Measurements from ENCODE around the gene PRPS1L1. TPM values are rescaled to one million over a fixed set of nuclear protein-coding genes. Genes with fewer than 3 reads are reported as not detected.

Gene PRPS1L1
- total RNA-seq, 1 donor from 2014 or later: not detected

- no peak for DNase-seq (ENCODE audit: low read depth)
- TF ChIP-seq, protein P1, sequence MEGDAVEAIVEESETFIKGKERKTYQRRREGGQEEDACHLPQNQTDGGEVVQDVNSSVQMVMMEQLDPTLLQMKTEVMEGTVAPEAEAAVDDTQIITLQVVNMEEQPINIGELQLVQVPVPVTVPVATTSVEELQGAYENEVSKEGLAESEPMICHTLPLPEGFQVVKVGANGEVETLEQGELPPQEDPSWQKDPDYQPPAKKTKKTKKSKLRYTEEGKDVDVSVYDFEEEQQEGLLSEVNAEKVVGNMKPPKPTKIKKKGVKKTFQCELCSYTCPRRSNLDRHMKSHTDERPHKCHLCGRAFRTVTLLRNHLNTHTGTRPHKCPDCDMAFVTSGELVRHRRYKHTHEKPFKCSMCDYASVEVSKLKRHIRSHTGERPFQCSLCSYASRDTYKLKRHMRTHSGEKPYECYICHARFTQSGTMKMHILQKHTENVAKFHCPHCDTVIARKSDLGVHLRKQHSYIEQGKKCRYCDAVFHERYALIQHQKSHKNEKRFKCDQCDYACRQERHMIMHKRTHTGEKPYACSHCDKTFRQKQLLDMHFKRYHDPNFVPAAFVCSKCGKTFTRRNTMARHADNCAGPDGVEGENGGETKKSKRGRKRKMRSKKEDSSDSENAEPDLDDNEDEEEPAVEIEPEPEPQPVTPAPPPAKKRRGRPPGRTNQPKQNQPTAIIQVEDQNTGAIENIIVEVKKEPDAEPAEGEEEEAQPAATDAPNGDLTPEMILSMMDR (IDR thresholded peaks at IDR 0.05; ENCODE audit: insufficient read depth, low read length, poor library complexity, severe bottlenecking): no peak
- no peaks in the 10 kb centered on the region for H3K36me3 ChIP-seq (ENCODE audit: control insufficient read depth, insufficient read depth, low read length)
- no peaks in the 10 kb centered on the region for H3K27me3 ChIP-seq (ENCODE audit: control insufficient read depth, insufficient read depth, low read length)
- H3K4me3 ChIP-seq (ENCODE audit: low read depth, low read length): no peak overlapping the region
Observed at GRCh38 chr7:17994079-17994850, 33.4 kb downstream of the PRPS1L1 start.

- Histone ChIP-seq H3K36me3 (ENCODE audit: control insufficient read depth, insufficient read depth, low read length) (no peaks in the 10 kb centered on the region), H3K4me3 (ENCODE audit: low read depth, low read length) (no peak overlapping the region), H3K27me3 (ENCODE audit: control insufficient read depth, insufficient read depth, low read length) (no peaks in the 10 kb centered on the region)
- TF ChIP-seq, protein P1 (IDR thresholded peaks at IDR 0.05; ENCODE audit: insufficient read depth, low read length, poor library complexity, severe bottlenecking): no peak
- DNase-seq (ENCODE audit: low read depth): no peak
Observed at GRCh38 chr7:17991866-17992648, 35.6 kb downstream of the PRPS1L1 start.

- H3K36me3 ChIP-seq (ENCODE audit: control insufficient read depth, insufficient read depth, low read length): no peaks in the 10 kb centered on the region
- DNase-seq (ENCODE audit: low read depth): no peak
- TF ChIP-seq, protein P1 (IDR thresholded peaks at IDR 0.05; ENCODE audit: insufficient read depth, low read length, poor library complexity, severe bottlenecking): no peak
Observed at GRCh38 chr7:17990761-17991160, 36.9 kb downstream of the PRPS1L1 start.

DNA sequence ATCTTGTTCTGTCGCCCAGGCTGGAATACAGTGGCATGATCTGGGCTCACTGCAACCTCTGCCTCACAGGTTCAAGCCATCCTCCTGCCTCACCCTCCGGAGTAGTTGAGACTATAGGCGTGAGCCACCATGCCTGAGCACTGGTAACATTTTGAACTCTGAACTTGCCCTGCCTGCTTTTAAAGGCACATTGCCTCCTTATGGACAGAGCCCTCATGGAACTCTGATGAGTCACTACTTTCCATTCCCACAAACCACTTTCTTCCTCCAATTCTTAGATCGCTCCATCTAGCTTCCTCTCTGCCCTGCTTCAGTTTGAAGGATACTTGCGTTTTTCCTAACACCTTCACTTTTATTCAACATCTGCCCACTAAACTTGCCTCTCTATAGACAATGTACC, 38.1 kb downstream of the PRPS1L1 start:
- no peak for DNase-seq (ENCODE audit: low read depth)

More at GRCh38 chr7:17990761-17991160, 36.9 kb downstream of the PRPS1L1 start:
- Histone ChIP-seq H3K4me3 (ENCODE audit: low read depth, low read length) (no peak overlapping the region), H3K27me3 (ENCODE audit: control insufficient read depth, insufficient read depth, low read length) (no peaks in the 10 kb centered on the region)

GRCh38 chr7:17988858-17989257, 38.8 kb downstream of the PRPS1L1 start:
- H3K27me3 ChIP-seq (ENCODE audit: control insufficient read depth, insufficient read depth, low read length): no peaks in the 10 kb centered on the region

More for the DNA sequence above, 38.1 kb downstream of the PRPS1L1 start:
- Histone ChIP-seq H3K36me3 (ENCODE audit: control insufficient read depth, insufficient read depth, low read length) (no peaks in the 10 kb centered on the region), H3K27me3 (ENCODE audit: control insufficient read depth, insufficient read depth, low read length) (no peaks in the 10 kb centered on the region), H3K4me3 (ENCODE audit: low read depth, low read length) (no peak overlapping the region)
- TF ChIP-seq, protein P1 (IDR thresholded peaks at IDR 0.05; ENCODE audit: insufficient read depth, low read length, poor library complexity, severe bottlenecking): no peak

More at GRCh38 chr7:17988858-17989257, 38.8 kb downstream of the PRPS1L1 start:
- no peak for DNase-seq (ENCODE audit: low read depth)
- TF ChIP-seq, protein P1 (IDR thresholded peaks at IDR 0.05; ENCODE audit: insufficient read depth, low read length, poor library complexity, severe bottlenecking): no peak
- H3K4me3 ChIP-seq (ENCODE audit: low read depth, low read length): no peak overlapping the region
- no peaks in the 10 kb centered on the region for H3K36me3 ChIP-seq (ENCODE audit: control insufficient read depth, insufficient read depth, low read length)

Measured in kidney epithelial cell (primary cell).